DND-41 (cell line): ENCODE measurements around the gene KIFC3.

Experiments used
- EZH2 ChIP-seq: IDR thresholded peaks from 3 replicates; pipeline ENCODE4 v1.6.1; 2012; ENCODE audit warnings: borderline replicate concordance, low read depth, mild to moderate bottlenecking, moderate library complexity, low read length, inconsistent platforms; ENCODE audit not compliant: severe bottlenecking
- TF ChIP-seq, protein P1 (sequence below): IDR thresholded peaks from 2 replicates; pipeline ENCODE4 v1.5.1; 2012; ENCODE audit warnings: borderline replicate concordance, low read length, moderate library complexity, mild to moderate bottlenecking; ENCODE audit not compliant: poor library complexity, severe bottlenecking; ENCODE audit errors: extremely low read depth

DNA sequence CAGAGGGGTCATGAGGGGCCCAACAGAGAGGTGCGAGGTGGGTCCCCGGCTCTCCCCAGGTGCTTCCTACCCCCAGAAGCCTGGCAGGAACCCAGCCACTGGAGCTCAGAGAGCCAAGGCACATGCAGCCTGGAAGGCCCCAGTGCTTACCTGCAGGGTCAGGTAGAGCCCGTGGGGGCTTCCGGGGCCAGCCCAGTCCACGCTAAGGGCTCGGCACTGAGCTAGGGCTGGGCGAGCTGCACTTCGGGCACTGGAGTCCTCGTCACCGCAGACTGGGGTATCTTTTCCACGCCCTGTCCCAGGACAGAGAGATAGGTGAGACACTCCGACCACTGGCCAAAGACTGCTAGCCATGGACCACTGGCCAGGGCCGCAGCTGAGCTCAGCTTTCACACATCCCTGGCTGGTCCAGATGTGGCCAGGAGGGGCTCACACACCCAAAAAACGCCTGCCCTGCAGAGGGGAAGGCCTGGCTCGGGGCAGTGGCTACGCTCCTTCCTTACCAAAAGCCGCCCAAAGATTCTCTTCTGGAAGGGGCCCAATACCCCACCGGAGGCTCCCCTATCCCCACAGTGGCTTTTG lies 7.4 kb downstream of the KIFC3 start:
- TF ChIP-seq, protein P1, sequence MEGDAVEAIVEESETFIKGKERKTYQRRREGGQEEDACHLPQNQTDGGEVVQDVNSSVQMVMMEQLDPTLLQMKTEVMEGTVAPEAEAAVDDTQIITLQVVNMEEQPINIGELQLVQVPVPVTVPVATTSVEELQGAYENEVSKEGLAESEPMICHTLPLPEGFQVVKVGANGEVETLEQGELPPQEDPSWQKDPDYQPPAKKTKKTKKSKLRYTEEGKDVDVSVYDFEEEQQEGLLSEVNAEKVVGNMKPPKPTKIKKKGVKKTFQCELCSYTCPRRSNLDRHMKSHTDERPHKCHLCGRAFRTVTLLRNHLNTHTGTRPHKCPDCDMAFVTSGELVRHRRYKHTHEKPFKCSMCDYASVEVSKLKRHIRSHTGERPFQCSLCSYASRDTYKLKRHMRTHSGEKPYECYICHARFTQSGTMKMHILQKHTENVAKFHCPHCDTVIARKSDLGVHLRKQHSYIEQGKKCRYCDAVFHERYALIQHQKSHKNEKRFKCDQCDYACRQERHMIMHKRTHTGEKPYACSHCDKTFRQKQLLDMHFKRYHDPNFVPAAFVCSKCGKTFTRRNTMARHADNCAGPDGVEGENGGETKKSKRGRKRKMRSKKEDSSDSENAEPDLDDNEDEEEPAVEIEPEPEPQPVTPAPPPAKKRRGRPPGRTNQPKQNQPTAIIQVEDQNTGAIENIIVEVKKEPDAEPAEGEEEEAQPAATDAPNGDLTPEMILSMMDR: no peak
- no peak for TF ChIP-seq EZH2
